Endothelial cell of umbilical vein (primary cell): ENCODE measurements around the gene MCOLN3. TPM values are rescaled to one million over a fixed set of nuclear protein-coding genes. Genes with fewer than 3 reads are reported as not detected.

Source experiments
- BruUV-seq: library from RNA; stranded (reverse); fragments of 400-500 nt; replicated peaks from 2 replicates; lab custom pipeline; 2021; lab: Mats Ljungman, UMichigan
- CTCF ChIA-PET: fragments of 300-600, 350-600 bp; sonication (Branson Sonifier 250); formaldehyde crosslinking; loops from one replicate; lab custom pipeline; 2021; ENCODE audit warnings: antibody characterized with exemption, inconsistent platforms; lab: Charles Lee
- POLR2A ChIA-PET: fragments of 300-600, 350-600 bp; sonication (Branson Sonifier 250); formaldehyde crosslinking; loops from one replicate; lab custom pipeline; 2021; ENCODE audit warnings: antibody characterized with exemption, inconsistent platforms; lab: Charles Lee
- DNase-seq: peaks from one replicate; pipeline ENCODE4 v3.0.0-alpha.2; 2011; ENCODE audit warnings: low read depth, low spot score
- FAIRE-seq: peaks from 2 replicates; lab custom pipeline; 2011; peaks lifted over from hg19 to GRCh38; lab: Jason Lieb, UNC
- H2AFZ ChIP-seq: 2 replicates; pipeline ENCODE4 v1.6.0; 2012; ENCODE audit warnings: low read depth, low read length, control low read depth, inconsistent platforms
- H3K27ac ChIP-seq: 2 replicates; pipeline ENCODE4 v1.5.1; 2011; ENCODE audit warnings: low read depth, mild to moderate bottlenecking, control low read depth, low read length, moderate library complexity; ENCODE audit not compliant: insufficient read depth
- H3K27me3 ChIP-seq, 2 experiments: 2 replicates each; pipeline versions ENCODE4 v1.6.0 to v1.6.1; 2011; ENCODE audit warnings: low read length in 2 of 2, mixed read lengths in 1 of 2; ENCODE audit not compliant: control insufficient read depth in 2 of 2, insufficient read depth in 2 of 2
- H3K36me3 ChIP-seq, 2 experiments: 2 replicates in 1 of 2; 3 replicates in 1 of 2; pipeline ENCODE4 v1.5.1; 2011; ENCODE audit warnings: low read length in 2 of 2, mild to moderate bottlenecking in 1 of 2, moderate library complexity in 1 of 2; ENCODE audit not compliant: control insufficient read depth in 2 of 2, insufficient read depth in 2 of 2; ENCODE audit errors: extremely low read depth in 1 of 2
- H3K4me1 ChIP-seq: 3 replicates; pipeline ENCODE4 v1.5.1; 2011; ENCODE audit warnings: mild to moderate bottlenecking, low read length; ENCODE audit not compliant: control insufficient read depth, insufficient read depth; ENCODE audit errors: extremely low read depth
- H3K4me2 ChIP-seq: 2 replicates; pipeline ENCODE4 v1.6.1; 2011; ENCODE audit warnings: low read length, control low read depth, mixed read lengths; ENCODE audit not compliant: insufficient read depth
- H3K4me3 ChIP-seq, 3 experiments: fragments of 200-600 bp in 1 of 3; sonication (generic), shearing (Covaris generic) in 1 of 3; replicated peaks in 1 of 3; 2 replicates each; pipeline ENCODE4 v1.5.1; 2011 to 2016; ENCODE audit warnings: control low read depth in 3 of 3, low read length in 3 of 3, mild to moderate bottlenecking in 2 of 3, inconsistent platforms in 1 of 3, low read depth in 1 of 3, moderate library complexity in 1 of 3; ENCODE audit not compliant: insufficient read depth in 1 of 3
- H3K79me2 ChIP-seq: 2 replicates; pipeline ENCODE4 v1.6.0; 2012; ENCODE audit warnings: low read length, inconsistent platforms; ENCODE audit not compliant: control insufficient read depth, insufficient read depth
- H3K9ac ChIP-seq: replicated peaks from 2 replicates; pipeline ENCODE3; 2011; ENCODE audit warnings: low read length, control low read depth; ENCODE audit not compliant: insufficient read depth; ENCODE audit errors: extremely low read depth
- H3K9me1 ChIP-seq: replicated peaks from 3 replicates; pipeline ENCODE4 v1.6.0; 2011; ENCODE audit warnings: mild to moderate bottlenecking, low read length; ENCODE audit not compliant: control insufficient read depth, insufficient read depth; ENCODE audit errors: extremely low read depth
- H3K9me3 ChIP-seq: replicated peaks from 2 replicates; pipeline ENCODE4 v1.5.1; 2012; ENCODE audit warnings: low read length, inconsistent platforms; ENCODE audit not compliant: control insufficient read depth, insufficient read depth
- H4K20me1 ChIP-seq: replicated peaks from 2 replicates; pipeline ENCODE3; 2011; ENCODE audit warnings: mild to moderate bottlenecking, low read length; ENCODE audit not compliant: control insufficient read depth, insufficient read depth; ENCODE audit errors: extremely low read depth
- CTCF ChIP-seq, 2 donors: IDR thresholded peaks; 1 replicate in 1 of 2; 2 replicates in 1 of 2; pipeline ENCODE4 v1.5.1; 2011; ENCODE audit warnings: low read length in 2 of 2, mild to moderate bottlenecking in 2 of 2, moderate library complexity in 2 of 2, control low read depth in 1 of 2, inconsistent platforms in 1 of 2, low read depth in 1 of 2; ENCODE audit not compliant: insufficient read depth in 1 of 2; ENCODE audit errors: extremely low read depth in 1 of 2
- GATA2 ChIP-seq: IDR thresholded peaks from 2 replicates; pipeline ENCODE4 v1.7.0; 2011; ENCODE audit warnings: low read depth, mild to moderate bottlenecking, moderate library complexity, mixed read lengths, low read length; ENCODE audit not compliant: insufficient read length, insufficient read depth
- JUN ChIP-seq: IDR thresholded peaks from 2 replicates; pipeline ENCODE4 v1.6.1; 2011; ENCODE audit warnings: borderline replicate concordance, low read depth; ENCODE audit not compliant: insufficient read length, insufficient read depth
- POLR2AphosphoS5 ChIP-seq: IDR thresholded peaks from 2 replicates; pipeline ENCODE4 v1.6.1; 2012; ENCODE audit warnings: low read depth, mild to moderate bottlenecking, control low read depth, low read length, moderate library complexity; ENCODE audit not compliant: insufficient read depth
- dilution Hi-C: fragments of 300-500 bp; cut with MboI; formaldehyde crosslinking; loops from one replicate; pipeline ENCODE4 v1.15.0; 2019; ENCODE audit warnings: low sequenced_read_pairs; ENCODE audit not compliant: extremely low pct_ligation_motif_present
- intact Hi-C: fragments of 100-400 bp; cut with micrococcal nuclease; formaldehyde crosslinking; loops from one replicate; pipeline ENCODE4 v1.10.0; 2022
- polyA plus RNA-seq, 4 experiments: library from polyadenylated mRNA; depleted of rRNA in 3 of 4; stranded (reverse) in 3 of 4; unstranded in 1 of 4; fragments of >200 nt; gene quantifications; 2 replicates each; pipeline versions ENCODE4 v1.2.1 to v1.2.3, GENCODE V29; 2011 to 2012; ENCODE audit warnings: missing spikeins in 1 of 4
- total RNA-seq: library from RNA; stranded (reverse); gene quantifications from 2 replicates; pipeline ENCODE4 v1.2.3, GENCODE V29; 2021

Gene MCOLN3
- total and polyA plus RNA-seq, 2 donors (not counting 3 experiments of a cell fraction or from before 2014, with no cell fraction given): 0.06 TPM; not detected in 1

GRCh38 chr1:84968865-84969264 lies 79.4 kb downstream of the MCOLN3 start:
- dilution Hi-C loops: no loop called here
- Histone ChIP-seq H3K9ac (no peak overlapping the region), H2AFZ (no peak overlapping the region), H3K27me3 (peaks cover 7 to 26% of the 10 kb centered on the region in 2 experiments), H3K4me2 (no peak overlapping the region), H3K9me1 (no peaks in the 10 kb centered on the region), H3K79me2 (no peaks in the 10 kb centered on the region), H3K36me3 (no peaks in the 10 kb centered on the region), H3K27ac (no peak overlapping the region), H4K20me1 (no peaks in the 10 kb centered on the region), H3K9me3 (no peaks in the 10 kb centered on the region), H3K4me1 (no peaks in the 10 kb centered on the region), H3K4me3 (no peak overlapping the region)
- DNase-seq (no peak), FAIRE-seq (no peak)
- BruUV-seq: no TSS peak
- TF ChIP-seq GATA2: no peak
- no peak for TF ChIP-seq POLR2AphosphoS5
- no peak for TF ChIP-seq CTCF (IDR thresholded peaks at IDR 0.05; ENCODE audit: extremely low read depth in 1 of 2, insufficient read depth in 1 of 2, low read depth in 1 of 2, low read length in 2 of 2)
- CTCF ChIA-PET: no interaction called here
- POLR2A ChIA-PET: no interaction called here
- intact Hi-C loops: no loop called here

- H3K79me2 ChIP-seq: no peaks in the 10 kb centered on the region
- no peak overlapping the region for H3K9ac ChIP-seq
- no peaks in the 10 kb centered on the region for H3K9me3 ChIP-seq
- CTCF ChIA-PET: no interaction called here
- no peak overlapping the region for H3K27ac ChIP-seq
- no peak overlapping the region for H3K4me2 ChIP-seq
- dilution Hi-C loops: no loop called here
- no peak overlapping the region for H3K4me3 ChIP-seq
- no peaks in the 10 kb centered on the region for H3K4me1 ChIP-seq
- no peaks in the 10 kb centered on the region for H3K9me1 ChIP-seq
- TF ChIP-seq JUN (no peak), GATA2 (no peak)
- BruUV-seq: no TSS peak
- peaks cover 7 to 27% of the 10 kb centered on the region in 2 experiments for H3K27me3 ChIP-seq
- no peak for FAIRE-seq
- POLR2A ChIA-PET: no interaction called here
- intact Hi-C loops: no loop called here
- DNase-seq: no peak
- no peaks in the 10 kb centered on the region for H4K20me1 ChIP-seq
- H3K36me3 ChIP-seq: no peaks in the 10 kb centered on the region
- H2AFZ ChIP-seq: no peak overlapping the region
Observed at GRCh38 chr1:84968101-84968500, 80.2 kb downstream of the MCOLN3 start.

Other genes starting within 250 kb of the MCOLN3 start
- gene LPAR3, start 155.3 kb downstream of the MCOLN3 start, total RNA-seq: not detected in 2 replicates
- not detected in 2 replicates for gene LPAR3, start 155.3 kb downstream of the MCOLN3 start, polyA plus RNA-seq
- not detected in 2 replicates for gene MCOLN2, start 51.4 kb downstream of the MCOLN3 start, total RNA-seq
- gene MCOLN2, start 51.4 kb downstream of the MCOLN3 start, polyA plus RNA-seq: not detected in 2 replicates
- gene SYDE2, start 152.5 kb upstream of the MCOLN3 start, total RNA-seq: 2.9 and 3.1 TPM in 2 replicates
- gene SYDE2, start 152.5 kb upstream of the MCOLN3 start, polyA plus RNA-seq: 0.41 and 0.52 TPM in 2 replicates
- 26.7 and 29.1 TPM in 2 replicates for gene C1orf52, start 211.2 kb upstream of the MCOLN3 start, total RNA-seq
- 22.7 and 23.1 TPM in 2 replicates for gene C1orf52, start 211.2 kb upstream of the MCOLN3 start, polyA plus RNA-seq
- 74.5 and 78.6 TPM in 2 replicates for gene BCL10, start 228.1 kb upstream of the MCOLN3 start, total RNA-seq
- gene BCL10, start 228.1 kb upstream of the MCOLN3 start, polyA plus RNA-seq: 16.1 and 21.5 TPM in 2 replicates